ENCODE measurements around the gene BPIFA3.
A peak's percentile ranks its signal among the peaks of the same experiment; 100 is the strongest.
"Not testable (repeated sequence)": the region's sequence is repeated elsewhere in the genome, so short reads cannot be mapped to it uniquely, and the experiment has no call there.

The BPIFA3 gene

GRCh38 chr20:33217052-33217451 is at the start of gene BPIFA3:
Gene BPIFA3, plus strand, starts transcription at chr20:33217352. Its CDS starts 185 bp downstream, at chr20:33217537.
- DNase-seq, result no peak

DNA sequence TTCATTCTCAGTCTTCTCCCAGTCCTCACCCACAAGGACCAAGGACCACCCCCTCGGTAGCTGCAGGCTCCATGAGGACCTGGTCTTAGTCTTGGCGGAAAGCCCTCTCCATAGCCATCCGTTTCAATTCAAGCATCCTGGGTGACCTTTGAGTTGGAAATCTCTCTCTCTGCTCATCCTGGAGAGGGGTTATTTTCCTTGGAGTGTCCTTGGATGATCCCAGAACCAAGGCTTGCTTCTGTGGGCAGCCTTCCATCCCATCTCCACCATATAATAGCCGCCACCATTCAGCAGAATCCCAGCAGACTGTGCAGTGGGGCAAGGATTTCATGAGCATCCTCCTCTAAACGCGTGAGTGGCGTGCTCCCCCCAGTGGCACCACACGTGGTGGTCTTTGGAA is 49.3 kb upstream of the BPIFA3 start, which contains the start of gene BPIFA2:
TSS of gene BPIFA2 (plus strand) at position 301 of the 400 bp plus-strand sequence. CDS start 987 bp downstream, outside the sequence.
- DNase-seq, result no peak

DNA sequence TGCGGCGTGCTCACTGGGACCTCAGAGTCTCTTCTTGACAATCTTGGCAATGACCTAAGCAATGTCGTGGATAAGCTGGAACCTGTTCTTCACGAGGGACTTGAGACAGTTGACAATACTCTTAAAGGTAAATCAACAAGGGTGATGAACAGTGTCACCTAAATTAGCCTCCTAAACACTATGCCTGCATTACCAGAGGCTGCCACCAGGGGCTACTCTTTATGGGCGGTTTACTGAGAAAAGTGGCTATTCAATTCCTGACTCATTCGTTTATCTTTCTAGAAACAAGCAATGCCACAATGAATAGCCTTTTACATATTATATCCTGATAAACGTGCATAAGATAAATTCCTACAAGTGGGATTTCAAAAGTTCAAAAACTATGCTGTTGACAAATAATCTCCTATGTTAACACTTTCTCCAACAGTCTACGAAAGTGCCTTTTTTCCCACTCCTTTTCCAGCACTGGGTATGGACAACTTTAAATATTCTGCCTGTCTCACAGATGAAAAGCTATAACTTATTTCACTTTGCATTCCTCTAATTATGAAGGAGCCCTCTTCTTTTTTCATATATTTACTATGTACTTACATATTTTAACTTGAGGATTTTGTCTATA is 47.9 kb upstream of the BPIFA3 start:
- peak; percentile 7 for DNase-seq

DNA sequence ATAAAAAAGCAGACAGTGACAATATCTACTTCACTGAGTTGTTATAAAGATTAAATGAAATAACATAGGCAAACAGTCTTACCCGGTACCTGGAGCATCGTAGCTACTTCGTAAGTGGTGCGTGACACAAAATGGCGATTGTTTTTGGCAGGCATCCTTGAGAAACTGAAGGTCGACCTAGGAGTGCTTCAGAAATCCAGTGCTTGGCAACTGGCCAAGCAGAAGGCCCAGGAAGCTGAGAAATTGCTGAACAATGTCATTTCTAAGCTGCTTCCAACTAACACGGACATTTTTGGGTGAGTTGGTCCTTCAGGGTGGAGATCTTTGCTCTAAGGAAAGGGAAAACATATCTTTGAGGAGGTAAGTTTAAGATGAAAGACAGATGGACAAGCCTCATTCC is 44.4 kb upstream of the BPIFA3 start:
- no peak for DNase-seq

- no peak for DNase-seq
Measured at GRCh38 chr20:33175123-33175522, 42.0 kb upstream of the BPIFA3 start.

DNA sequence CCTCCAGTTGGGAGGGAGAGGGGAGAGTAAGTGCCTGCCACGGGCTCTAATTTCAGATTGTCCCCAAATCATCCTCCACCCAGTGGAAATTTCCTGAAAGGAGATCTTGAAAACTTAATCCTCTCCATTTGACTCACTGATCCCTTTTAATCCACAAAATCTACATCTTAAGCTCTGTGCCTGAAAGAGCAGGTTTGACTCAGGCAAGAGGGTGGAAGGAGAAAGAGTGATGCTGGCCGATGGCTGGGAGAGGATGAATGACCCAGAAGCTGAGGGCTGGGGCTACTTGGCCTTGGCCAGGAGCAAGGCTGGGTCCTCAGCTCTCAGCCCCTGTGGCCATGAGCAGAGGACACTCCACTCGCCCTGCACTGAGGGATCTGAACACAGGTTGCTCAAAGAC is 41.1 kb upstream of the BPIFA3 start:
- DNase-seq, result no peak

- no peak for DNase-seq
Measured at GRCh38 chr20:33177866-33178265, 39.3 kb upstream of the BPIFA3 start.

- no peak for DNase-seq
Measured at GRCh38 chr20:33178726-33179125, 38.4 kb upstream of the BPIFA3 start.

GRCh38 chr20:33180169-33180568 is 37.0 kb upstream of the BPIFA3 start:
- DNase-seq, result no peak

- no peak for DNase-seq
Measured at GRCh38 chr20:33181482-33182093, 35.6 kb upstream of the BPIFA3 start.

DNA sequence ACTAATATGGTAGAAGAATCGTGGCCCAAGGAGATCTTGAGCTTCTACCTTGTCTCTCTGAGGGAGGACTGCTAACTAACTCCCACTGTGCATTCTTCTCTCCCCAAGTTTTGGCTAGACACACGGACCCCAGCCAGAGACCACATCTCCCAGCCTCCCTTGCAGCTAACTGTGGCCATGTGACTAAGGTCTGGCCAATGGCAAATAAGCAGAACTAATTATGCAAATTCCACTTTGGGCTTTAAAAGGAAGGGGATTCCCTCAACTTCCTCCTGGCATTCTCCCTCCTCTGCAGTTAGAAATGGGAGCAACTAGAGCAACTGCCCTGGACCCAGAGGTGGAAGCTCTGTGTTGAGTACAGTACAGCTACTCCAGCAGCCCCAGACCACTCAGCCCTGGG is 33.8 kb upstream of the BPIFA3 start:
- DNase-seq, result no peak

- not testable (repeated sequence) for DNase-seq
Measured at GRCh38 chr20:33185031-33185590, 32.0 kb upstream of the BPIFA3 start.

- no peak for DNase-seq
Measured at GRCh38 chr20:33187491-33187890, 29.7 kb upstream of the BPIFA3 start.

- DNase-seq, result no peak
Measured at GRCh38 chr20:33188421-33188820, 28.7 kb upstream of the BPIFA3 start.

- no peak for DNase-seq
Measured at GRCh38 chr20:33191484-33191883, 25.7 kb upstream of the BPIFA3 start.

DNA sequence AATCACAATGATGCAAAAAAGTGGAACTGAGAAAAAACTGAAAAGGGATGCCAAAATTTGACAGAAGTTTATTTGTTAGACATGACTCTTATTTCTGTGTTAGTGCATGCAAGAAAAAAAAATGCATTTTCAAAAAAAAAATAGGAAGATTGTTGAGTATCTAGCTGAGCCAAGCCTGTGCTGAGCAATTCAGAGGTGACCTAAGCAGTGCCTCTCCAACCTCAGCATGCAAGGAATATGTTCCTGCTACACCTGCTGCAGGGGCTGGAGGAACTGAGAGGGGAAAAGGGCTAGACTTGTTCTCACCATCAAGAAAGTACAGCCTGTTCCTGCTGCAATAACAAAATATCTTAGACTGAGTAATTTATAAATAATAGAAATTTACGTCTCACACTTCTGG is 25.2 kb upstream of the BPIFA3 start:
- no peak for DNase-seq

DNA sequence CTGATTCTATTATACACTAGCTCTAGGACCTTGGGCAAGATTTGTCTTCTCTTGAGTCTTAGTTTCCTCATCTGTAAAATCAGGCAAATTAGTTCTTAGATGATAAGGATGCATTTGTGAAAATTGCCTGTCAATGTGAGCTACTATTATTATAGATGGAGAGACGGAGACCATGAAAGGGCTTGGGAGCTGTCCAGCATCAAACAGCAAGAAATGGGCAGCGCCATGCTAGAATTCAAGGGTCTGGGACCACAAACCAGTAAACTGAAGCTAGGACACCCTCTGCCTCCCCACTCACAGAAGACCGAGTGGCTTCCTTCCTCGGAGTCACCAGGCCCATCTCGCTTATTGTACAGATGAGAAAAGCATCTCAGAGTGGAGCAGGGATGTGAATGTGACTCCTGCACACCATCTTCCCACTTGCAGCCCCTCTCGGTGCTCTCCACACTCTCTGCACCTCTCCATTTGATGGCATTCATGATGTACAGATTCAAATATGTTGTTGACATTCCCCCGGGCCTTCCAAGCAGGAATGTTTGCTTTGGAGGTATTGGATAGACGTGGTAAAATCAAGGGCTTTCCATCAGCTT is 24.1 kb upstream of the BPIFA3 start:
- no peak for DNase-seq

- no peak for DNase-seq
Measured at GRCh38 chr20:33199026-33199425, 18.1 kb upstream of the BPIFA3 start.

GRCh38 chr20:33202451-33202850 is 14.7 kb upstream of the BPIFA3 start:
- no peak for DNase-seq

DNA sequence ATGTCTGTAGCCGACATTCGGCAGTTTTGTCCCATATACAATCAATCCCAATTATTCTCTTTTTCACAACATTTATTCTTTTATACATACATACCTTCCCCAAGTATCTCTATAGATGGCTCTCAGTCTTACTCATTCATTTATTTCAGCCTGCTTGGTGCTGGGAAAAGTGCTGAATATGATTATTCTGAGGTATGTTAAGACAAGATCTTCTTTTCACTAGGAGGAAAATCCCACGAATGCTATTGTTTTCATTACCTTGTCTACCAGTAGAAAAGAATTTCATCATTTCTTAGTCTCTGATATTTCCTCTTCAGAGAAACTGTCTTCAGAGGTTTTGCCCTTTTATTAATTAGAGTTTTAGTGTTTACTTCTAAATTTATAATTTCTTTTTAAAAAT is 13.7 kb upstream of the BPIFA3 start:
- no peak for DNase-seq

DNA sequence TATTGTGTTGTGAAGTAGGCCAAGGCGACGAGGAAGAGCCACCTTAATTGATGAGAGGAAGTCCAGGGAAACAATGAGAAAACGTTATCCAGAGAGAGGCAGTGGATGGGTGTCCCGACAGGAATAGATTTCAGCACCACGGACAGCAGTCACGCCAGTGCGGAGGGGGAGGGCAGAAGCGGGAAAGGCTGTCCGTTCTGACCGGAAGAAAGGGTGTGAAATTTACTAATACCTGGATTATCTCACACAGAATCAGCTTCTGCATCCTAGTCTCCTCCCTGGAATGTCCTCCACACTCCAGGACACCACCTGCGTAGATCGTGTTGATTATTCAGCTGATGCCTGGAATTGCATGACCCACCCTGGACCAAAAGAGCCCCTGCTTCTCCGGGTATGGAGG is 7.4 kb upstream of the BPIFA3 start:
- DNase-seq, result peak; percentile 55

GRCh38 chr20:33210371-33210770 is 6.8 kb upstream of the BPIFA3 start:
- DNase-seq, result no peak

DNA sequence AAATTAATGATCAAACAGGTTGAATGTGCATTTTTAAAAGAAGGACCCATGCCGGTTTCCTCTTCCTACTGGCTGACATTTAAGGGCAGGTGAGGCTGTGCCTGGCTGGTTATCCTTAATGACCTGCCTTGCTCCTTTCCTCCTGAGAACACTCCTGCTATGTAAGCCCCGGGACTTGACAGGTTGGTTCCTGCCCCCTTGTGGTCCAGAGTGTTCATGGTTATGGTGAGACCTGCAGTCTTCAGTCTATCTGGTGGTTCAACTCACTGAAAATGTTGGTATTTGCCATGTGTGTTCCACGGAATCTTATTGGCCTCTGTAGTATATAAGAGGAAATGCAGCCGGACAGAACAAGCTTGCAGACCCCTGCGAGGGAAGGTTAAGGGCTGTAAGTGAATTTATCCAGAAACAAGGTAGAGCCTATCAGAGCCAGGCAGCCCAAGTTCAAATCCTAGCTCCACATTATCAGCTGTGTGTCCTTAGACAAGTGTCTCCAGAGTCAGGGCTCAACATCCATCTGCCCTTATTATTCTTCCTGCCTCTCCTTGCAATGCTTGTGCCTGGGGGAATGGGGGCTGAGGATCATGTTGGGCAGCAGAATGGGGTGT is 5.2 kb upstream of the BPIFA3 start:
- peak; percentile 31 for DNase-seq

DNA sequence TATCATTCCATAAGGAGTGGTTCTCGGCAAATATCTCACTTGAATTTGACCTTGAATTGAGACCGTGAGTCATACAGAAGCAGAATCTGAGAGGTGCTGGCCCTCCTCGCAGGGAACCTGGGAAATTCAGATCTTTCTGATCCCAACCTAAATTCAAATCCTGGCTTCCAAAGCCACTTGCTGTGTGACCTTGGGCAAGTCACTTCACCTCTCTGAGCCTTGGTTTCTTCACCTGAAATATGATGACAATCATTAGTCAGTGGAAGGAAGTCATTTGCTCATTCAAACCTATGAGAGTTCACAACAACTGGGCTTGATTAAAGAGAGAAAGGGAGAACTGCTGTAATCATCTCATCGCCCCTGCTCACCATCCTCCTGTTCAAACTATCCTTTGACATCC is 7.2 kb downstream of the BPIFA3 start:
- no peak for DNase-seq

All from CD4-positive, alpha-beta T cell treated with Interleukin-17A for 4 hours (primary cell).